NCI-H345 treated with DMSO at 0.1 percent for 48 hours (cell line): ENCODE data around the gene SLC39A12.

Experiments used
- DNase-seq: peaks from one replicate; lab custom pipeline; 2025; ENCODE audit not compliant: unreplicated experiment; lab: John Stamatoyannopoulos, UW

SLC39A12 gene

GRCh38 chr10:17961551-17962422 lies 10.1 kb downstream of the SLC39A12 start:
- no peak for DNase-seq

GRCh38 chr10:17963431-17963830 lies 11.7 kb downstream of the SLC39A12 start:
- no peak for DNase-seq

GRCh38 chr10:17965649-17966235 lies 14.0 kb downstream of the SLC39A12 start:
- DNase-seq: no peak

- no peak for DNase-seq
Observed at GRCh38 chr10:17974505-17974904, 22.8 kb downstream of the SLC39A12 start.

GRCh38 chr10:17980846-17981565 lies 29.3 kb downstream of the SLC39A12 start:
- DNase-seq: no peak

GRCh38 chr10:17981766-17982380 lies 30.2 kb downstream of the SLC39A12 start:
- no peak for DNase-seq

- no peak for DNase-seq
Observed at GRCh38 chr10:17984056-17984455, 32.3 kb downstream of the SLC39A12 start.

GRCh38 chr10:17984563-17984962 lies 32.8 kb downstream of the SLC39A12 start:
- no peak for DNase-seq

- no peak for DNase-seq
Observed at GRCh38 chr10:17989908-17990767, 38.4 kb downstream of the SLC39A12 start.

GRCh38 chr10:17992266-17992665 lies 40.5 kb downstream of the SLC39A12 start:
- DNase-seq: no peak

GRCh38 chr10:17993361-17993760 lies 41.6 kb downstream of the SLC39A12 start:
- DNase-seq: no peak

GRCh38 chr10:18000601-18001000 lies 48.9 kb downstream of the SLC39A12 start:
- no peak for DNase-seq

GRCh38 chr10:18005445-18005780 lies 53.7 kb downstream of the SLC39A12 start:
- no peak for DNase-seq

- no peak for DNase-seq
Observed at GRCh38 chr10:18005781-18006456, 54.2 kb downstream of the SLC39A12 start.

GRCh38 chr10:18008986-18009385 lies 57.3 kb downstream of the SLC39A12 start:
- no peak for DNase-seq

GRCh38 chr10:18010050-18010449 lies 58.3 kb downstream of the SLC39A12 start:
- no peak for DNase-seq

GRCh38 chr10:18020523-18020922 lies 68.8 kb downstream of the SLC39A12 start:
- DNase-seq: no peak

- DNase-seq: no peak
Observed at GRCh38 chr10:18021725-18022480, 70.2 kb downstream of the SLC39A12 start.
